HuH-7 (cell line): Measurements from ENCODE around the gene SLC25A11.
"Not testable (repeated sequence)": the region's sequence is repeated elsewhere in the genome, so short reads cannot be mapped to it uniquely, and the experiment has no call there.

Source experiments
- DNase-seq: peaks from one replicate; pipeline ENCODE4 v3.0.0; 2011; ENCODE audit warnings: low spot score

SLC25A11 gene

DNA sequence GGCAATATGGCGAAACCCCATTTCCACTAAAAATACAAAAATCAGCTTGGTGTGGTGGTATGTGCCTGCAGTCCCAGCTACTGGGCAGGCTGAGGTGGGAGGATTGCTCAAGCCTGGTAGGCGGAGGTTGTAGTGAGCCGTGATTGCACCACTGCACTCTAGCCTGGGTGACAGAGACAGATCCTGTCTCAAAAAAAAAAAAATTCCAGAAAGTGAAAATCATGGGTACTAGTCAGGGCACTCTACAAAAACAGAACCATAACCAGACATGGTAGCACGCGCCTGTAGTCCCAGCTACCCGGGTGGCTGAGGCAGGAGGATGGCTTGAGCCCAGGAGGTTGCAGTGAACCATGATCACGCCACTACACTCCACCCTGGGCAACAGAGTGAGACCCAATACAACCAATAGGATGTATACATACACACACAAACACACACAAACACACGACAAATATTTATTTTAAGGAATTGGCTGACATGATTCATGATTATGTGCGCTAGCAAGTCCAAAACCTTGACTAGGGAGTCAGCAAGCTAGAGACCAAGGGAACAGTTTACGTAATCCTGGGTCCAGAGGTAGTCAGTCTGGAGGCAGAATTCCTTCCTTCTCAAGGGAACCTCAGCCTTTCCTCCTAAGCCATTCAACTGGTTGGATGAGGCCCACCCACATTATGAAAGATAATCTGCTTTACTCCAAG lies 19.3 kb downstream of the SLC25A11 start:
- DNase-seq: peak; percentile 34

DNA sequence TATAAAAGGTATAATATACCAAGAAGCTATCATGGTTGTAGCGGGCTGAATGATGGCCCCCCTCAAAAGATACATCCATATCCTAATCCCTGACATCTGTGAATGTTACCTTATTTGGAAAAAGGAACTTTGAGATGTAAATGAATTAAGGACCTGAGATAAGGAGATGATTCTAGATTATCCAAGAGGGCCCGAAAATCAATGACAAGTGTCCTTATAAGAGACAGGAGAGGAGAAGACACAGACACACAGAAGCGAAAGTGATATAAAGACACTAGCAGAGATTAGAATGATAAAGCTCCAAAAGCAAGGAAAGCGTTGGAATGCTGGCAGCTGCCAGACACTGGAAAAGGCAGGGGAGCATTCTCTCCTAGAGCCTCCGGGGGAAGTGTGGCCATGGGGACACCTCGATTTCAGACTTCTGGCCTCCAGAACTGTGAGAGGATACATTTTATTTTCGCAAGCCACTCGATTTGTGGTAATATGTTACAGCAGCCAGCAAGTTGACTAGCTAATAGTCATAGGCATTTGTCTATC lies 20.3 kb downstream of the SLC25A11 start:
- no peak for DNase-seq

DNA sequence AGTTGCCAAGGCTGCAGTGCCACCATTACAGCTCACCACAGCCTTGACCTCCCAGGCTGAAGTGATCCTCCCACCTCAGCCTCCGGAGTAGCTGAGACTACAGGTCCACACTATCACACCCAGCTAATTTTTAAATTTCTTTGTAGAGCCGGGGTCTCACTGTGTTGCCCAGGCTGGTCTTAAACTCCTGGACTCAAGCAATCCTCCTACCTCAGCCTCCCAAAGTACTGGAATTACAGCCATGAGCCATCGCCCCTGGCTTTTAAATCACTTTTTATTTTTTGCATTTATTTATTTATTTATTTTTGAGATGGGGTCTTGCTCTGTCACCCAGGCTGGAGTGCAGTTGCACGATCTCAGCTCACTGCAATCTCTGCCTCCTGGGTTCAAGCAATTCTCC lies 25.3 kb downstream of the SLC25A11 start:
- DNase-seq: not testable (repeated sequence)

DNA sequence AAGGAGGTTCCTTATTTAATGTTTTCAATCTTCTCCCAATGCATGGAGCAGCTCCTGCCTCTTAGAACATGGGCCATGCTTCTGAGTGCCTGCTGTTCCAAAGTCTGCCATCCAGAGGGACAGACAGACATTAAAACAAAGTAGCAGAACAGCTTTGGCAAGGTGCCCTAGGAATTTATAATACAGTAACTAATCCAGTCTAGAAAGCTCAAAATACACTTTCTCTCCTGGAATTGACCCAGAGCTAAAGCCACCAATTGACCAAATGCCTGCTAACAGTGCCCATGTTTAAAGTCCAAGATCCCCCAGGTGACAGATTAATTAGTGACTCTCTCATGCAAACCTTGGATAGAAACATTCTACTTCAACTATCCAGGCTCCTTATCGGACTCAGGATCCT lies 25.9 kb downstream of the SLC25A11 start:
- DNase-seq: no peak

- DNase-seq: peak; percentile 73
Measured at GRCh38 chr17:4908711-4909496, 30.9 kb downstream of the SLC25A11 start.

GRCh38 chr17:4908301-4908700 lies 31.5 kb downstream of the SLC25A11 start:
- no peak for DNase-seq

DNA sequence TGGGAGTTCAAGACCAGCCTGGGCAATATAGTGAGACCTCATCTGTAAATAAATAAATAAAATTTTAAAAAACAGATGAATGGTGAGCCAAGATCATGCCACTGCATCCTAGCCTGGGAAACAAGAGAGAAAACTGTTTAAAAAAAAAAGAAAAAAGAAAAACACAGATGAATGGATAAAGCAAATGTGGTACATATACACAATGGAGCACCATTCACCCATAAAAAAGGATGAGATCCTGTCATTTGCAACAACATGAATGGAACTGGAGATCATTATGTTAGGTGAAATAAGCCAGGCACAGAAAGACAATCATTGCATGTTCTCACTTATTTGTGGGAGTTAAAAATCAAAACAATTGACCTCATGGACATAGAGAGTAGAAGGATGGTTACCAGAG lies 33.2 kb downstream of the SLC25A11 start:
- DNase-seq: not testable (repeated sequence)

- DNase-seq: peak; percentile 67
Measured at GRCh38 chr17:4903051-4903818, 36.6 kb downstream of the SLC25A11 start, which contains the start of gene CHRNE. TSS of gene CHRNE (minus strand) at chr17:4903098. CDS start at chr17:4903063, 35 bp downstream.

DNA sequence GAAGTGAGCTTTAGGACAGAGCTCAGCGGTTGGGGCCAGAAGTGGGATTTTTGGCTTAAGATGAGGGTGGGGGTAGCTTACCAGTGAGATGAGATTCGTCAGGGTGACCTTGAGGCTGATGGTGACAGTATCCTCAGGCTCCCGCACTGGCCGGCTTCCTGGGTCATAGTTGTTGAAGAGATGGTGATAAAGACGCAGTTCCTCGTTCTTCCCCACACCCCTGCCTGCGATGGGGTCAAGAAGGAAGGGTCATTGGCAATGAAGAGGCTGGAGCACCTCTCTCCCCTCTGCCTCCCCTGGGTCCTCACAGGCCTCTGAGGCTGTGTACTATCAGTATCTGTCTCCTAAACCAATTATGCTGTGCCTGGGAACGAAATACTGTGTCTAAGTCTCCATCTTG lies 37.3 kb downstream of the SLC25A11 start:
- no peak for DNase-seq

GRCh38 chr17:4901648-4902344 lies 38.0 kb downstream of the SLC25A11 start:
- DNase-seq: no peak

DNA sequence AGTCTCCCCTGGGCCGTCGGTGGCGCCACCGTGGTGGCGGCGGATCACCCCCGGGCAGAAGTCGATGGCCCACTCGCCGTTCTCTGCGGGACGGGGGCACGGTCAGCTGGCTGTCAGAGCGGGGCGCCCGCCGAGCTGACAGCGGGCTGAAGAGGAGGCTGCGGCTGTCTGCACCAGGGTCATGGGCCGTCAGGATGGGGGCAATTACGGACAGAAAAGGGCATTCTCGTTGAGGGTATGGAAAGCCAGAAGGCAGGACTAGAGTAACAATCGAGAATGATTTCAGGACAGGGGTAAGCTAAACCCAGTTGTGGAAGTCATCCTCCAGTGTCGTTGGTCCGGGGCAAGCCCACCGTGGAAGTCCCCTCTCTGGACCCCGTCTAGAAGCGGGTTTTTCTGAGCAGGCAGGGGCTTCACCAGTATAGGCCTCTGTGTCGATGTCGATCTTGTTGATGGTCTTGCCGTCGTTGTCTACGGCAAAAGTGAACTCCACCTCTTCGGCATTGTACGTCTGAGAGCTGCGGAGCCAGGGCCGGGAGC lies 38.7 kb downstream of the SLC25A11 start:
- DNase-seq: no peak

GRCh38 chr17:4900231-4901107 lies 39.4 kb downstream of the SLC25A11 start:
- DNase-seq: no peak

- DNase-seq: no peak
Measured at GRCh38 chr17:4899341-4900230, 40.3 kb downstream of the SLC25A11 start, which contains the start of gene C17orf107. TSS of gene C17orf107 (plus strand) at chr17:4899536. CDS start at chr17:4899763, 227 bp downstream.

- DNase-seq: no peak
Measured at GRCh38 chr17:4898927-4899326, 40.9 kb downstream of the SLC25A11 start.

DNA sequence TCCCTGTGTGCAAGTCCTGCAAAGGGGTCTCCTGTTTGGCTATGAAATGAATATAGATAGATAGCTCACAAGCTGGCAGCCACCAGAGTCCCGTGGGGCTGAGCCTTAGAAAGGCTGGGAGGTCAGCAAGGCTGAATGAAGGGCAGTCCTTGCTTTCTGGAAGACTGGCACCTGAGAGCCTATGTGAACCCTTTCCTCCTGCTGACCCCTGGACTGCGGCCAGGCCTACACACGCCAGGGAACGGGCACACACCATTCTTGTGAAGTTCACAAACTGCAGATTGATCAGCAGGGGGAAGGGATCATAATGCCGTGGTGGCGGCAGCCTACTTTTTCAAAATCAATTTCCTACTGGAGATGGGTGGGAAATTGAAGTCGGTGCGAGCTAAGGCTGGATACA lies 41.5 kb downstream of the SLC25A11 start:
- DNase-seq: no peak

DNA sequence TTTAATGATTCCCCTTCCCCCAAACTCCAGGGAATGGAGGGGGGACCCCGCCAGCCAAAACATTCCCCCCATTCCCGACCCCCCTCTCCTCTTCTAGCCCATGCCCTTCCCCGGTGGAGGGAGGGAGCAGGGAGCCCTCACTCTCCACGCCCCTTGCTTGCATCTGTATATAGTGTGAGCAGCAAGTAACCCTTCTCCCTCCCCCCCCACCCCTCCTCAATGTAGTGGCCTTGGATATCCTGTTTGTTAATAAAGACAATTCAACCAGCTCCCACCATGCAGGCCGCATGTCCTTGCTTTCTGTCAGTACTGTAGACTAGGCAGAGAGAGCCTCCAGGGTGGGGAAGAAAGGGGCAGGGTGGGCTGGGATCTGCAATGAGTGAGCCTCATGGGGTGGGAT lies 42.1 kb downstream of the SLC25A11 start:
- no peak for DNase-seq

DNA sequence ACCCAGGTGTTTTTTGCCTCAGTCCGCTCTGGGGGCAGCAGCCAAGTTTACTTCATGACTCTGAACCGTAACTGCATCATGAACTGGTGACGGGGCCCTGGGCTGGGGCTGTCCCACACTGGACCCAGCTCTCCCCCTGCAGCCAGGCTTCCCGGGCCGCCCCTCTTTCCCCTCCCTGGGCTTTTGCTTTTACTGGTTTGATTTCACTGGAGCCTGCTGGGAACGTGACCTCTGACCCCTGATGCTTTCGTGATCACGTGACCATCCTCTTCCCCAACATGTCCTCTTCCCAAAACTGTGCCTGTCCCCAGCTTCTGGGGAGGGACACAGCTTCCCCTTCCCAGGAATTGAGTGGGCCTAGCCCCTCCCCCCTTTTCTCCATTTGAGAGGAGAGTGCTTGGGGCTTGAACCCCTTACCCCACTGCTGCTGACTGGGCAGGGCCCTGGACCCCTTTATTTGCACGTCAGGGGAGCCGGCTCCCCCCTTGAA lies 42.6 kb downstream of the SLC25A11 start:
- DNase-seq: no peak

GRCh38 chr17:4896332-4897197 lies 43.3 kb downstream of the SLC25A11 start:
- no peak for DNase-seq
